Measurements from ENCODE around the gene SSMEM1. TPM values are rescaled to one million over a fixed set of nuclear protein-coding genes. Genes with fewer than 3 reads are reported as not detected.
"Not testable (repeated sequence)": the region's sequence is repeated elsewhere in the genome, so short reads cannot be mapped to it uniquely, and the experiment has no call there.

The SSMEM1 gene
- total RNA-seq, 2 donors from 2014 or later: 2.0 TPM; not detected in 1

- intact Hi-C loops (cut with DNase I): no loop called here
- WGBS: 92% methylated on average over 5 of the region's 5 CpGs
- Histone ChIP-seq H3K27ac (no peak overlapping the region), H3K36me3 (no peaks in the 10 kb centered on the region), H3K4me1 (replicated peaks) (no peaks in the 10 kb centered on the region), H3K4me3 (no peak overlapping the region), H3K9me3 (no peaks in the 10 kb centered on the region), H3K27me3 (replicated peaks; ENCODE audit: insufficient read depth) (no peaks in the 10 kb centered on the region)
- DNase-seq (ENCODE audit: low spot score): no peak
- TF ChIP-seq POLR2A (IDR thresholded peaks at IDR 0.05): no peak
- TF ChIP-seq POLR2AphosphoS5 (IDR thresholded peaks at IDR 0.05): no peak
- no peak for TF ChIP-seq CTCF (IDR thresholded peaks at IDR 0.05)
These were observed 11.4 kb downstream of the SSMEM1 start for GRCh38 chr7:130218806-130219620.

GRCh38 chr7:130219871-130220270, 12.2 kb downstream of the SSMEM1 start:
- no peaks in the 10 kb centered on the region for H3K27me3 ChIP-seq (replicated peaks; ENCODE audit: insufficient read depth)
- intact Hi-C loops (cut with DNase I): no loop called here
- 63% methylated on average over 9 of the region's 9 CpGs for WGBS

GRCh38 chr7:130221746-130222145, 14.1 kb downstream of the SSMEM1 start:
- no peaks in the 10 kb centered on the region for H3K27me3 ChIP-seq (replicated peaks; ENCODE audit: insufficient read depth)
- intact Hi-C loops (cut with DNase I): no loop called here
- H3K36me3 ChIP-seq: no peaks in the 10 kb centered on the region
- DNase-seq (ENCODE audit: low spot score): no peak
- H3K4me1 ChIP-seq (replicated peaks): no peaks in the 10 kb centered on the region
- TF ChIP-seq POLR2AphosphoS5 (IDR thresholded peaks at IDR 0.05) (no peak), CTCF (IDR thresholded peaks at IDR 0.05) (no peak), POLR2A (IDR thresholded peaks at IDR 0.05) (no peak)
- no peaks in the 10 kb centered on the region for H3K9me3 ChIP-seq
- WGBS: 97% methylated on average over 4 of the region's 4 CpGs
- H3K4me3 ChIP-seq: no peak overlapping the region
- H3K27ac ChIP-seq: no peak overlapping the region

More at GRCh38 chr7:130219871-130220270, 12.2 kb downstream of the SSMEM1 start:
- TF ChIP-seq CTCF (IDR thresholded peaks at IDR 0.05) (no peak), POLR2AphosphoS5 (IDR thresholded peaks at IDR 0.05) (no peak), POLR2A (IDR thresholded peaks at IDR 0.05) (no peak)
- DNase-seq (ENCODE audit: low spot score): no peak
- Histone ChIP-seq H3K27ac (no peak overlapping the region), H3K4me1 (replicated peaks) (no peaks in the 10 kb centered on the region), H3K4me3 (no peak overlapping the region), H3K9me3 (no peaks in the 10 kb centered on the region), H3K36me3 (no peaks in the 10 kb centered on the region)

- 83% methylated on average over 1 of the region's 1 CpG for WGBS
- intact Hi-C loops (cut with DNase I): no loop called here
- Histone ChIP-seq H3K4me3 (no peak overlapping the region), H3K36me3 (no peaks in the 10 kb centered on the region), H3K27me3 (replicated peaks; ENCODE audit: insufficient read depth) (no peaks in the 10 kb centered on the region), H3K9me3 (no peaks in the 10 kb centered on the region), H3K4me1 (replicated peaks) (no peaks in the 10 kb centered on the region), H3K27ac (no peak overlapping the region)
- DNase-seq (ENCODE audit: low spot score): no peak
- TF ChIP-seq POLR2AphosphoS5 (IDR thresholded peaks at IDR 0.05) (no peak), CTCF (IDR thresholded peaks at IDR 0.05) (no peak), POLR2A (IDR thresholded peaks at IDR 0.05) (no peak)
These were observed 16.0 kb downstream of the SSMEM1 start for GRCh38 chr7:130223646-130224045.

- Histone ChIP-seq H3K9me3 (no peaks in the 10 kb centered on the region), H3K27me3 (replicated peaks; ENCODE audit: insufficient read depth) (no peaks in the 10 kb centered on the region), H3K36me3 (no peaks in the 10 kb centered on the region), H3K4me3 (no peak overlapping the region), H3K27ac (no peak overlapping the region), H3K4me1 (replicated peaks) (no peaks in the 10 kb centered on the region)
- DNase-seq (ENCODE audit: low spot score): no peak
- intact Hi-C loops (cut with DNase I): no loop called here
- TF ChIP-seq POLR2A (IDR thresholded peaks at IDR 0.05) (no peak), CTCF (IDR thresholded peaks at IDR 0.05) (no peak), POLR2AphosphoS5 (IDR thresholded peaks at IDR 0.05) (no peak)
- 89% methylated on average over 5 of the region's 5 CpGs for WGBS
These were observed 16.6 kb downstream of the SSMEM1 start for GRCh38 chr7:130224210-130224609.

- H3K27me3 ChIP-seq (replicated peaks; ENCODE audit: insufficient read depth); H3K9me3 ChIP-seq; H3K4me1 ChIP-seq (replicated peaks); H3K36me3 ChIP-seq; intact Hi-C loops (cut with DNase I); H3K27ac ChIP-seq; DNase-seq (ENCODE audit: low spot score); H3K4me3 ChIP-seq: not testable (repeated sequence)
- 70% methylated on average over 3 of the region's 3 CpGs for WGBS
These were observed 17.3 kb downstream of the SSMEM1 start for GRCh38 chr7:130224923-130225322.

Measured in prostate gland (tissue), 2 donors.